Hematopoietic multipotent progenitor cell treated with erythropoietin and hydrocortisone succinate and interleukin-3 and kit ligand, for 15 days (in vitro differentiated cells): ENCODE results near the gene TEX11.
"Not testable (repeated sequence)": the region's sequence is repeated elsewhere in the genome, so short reads cannot be mapped to it uniquely, and the experiment has no call there.

Source experiments
- DNase-seq: peaks from one replicate; pipeline ENCODE4 v3.0.0-alpha.2; 2015; ENCODE audit warnings: low spot score

The TEX11 gene

DNA sequence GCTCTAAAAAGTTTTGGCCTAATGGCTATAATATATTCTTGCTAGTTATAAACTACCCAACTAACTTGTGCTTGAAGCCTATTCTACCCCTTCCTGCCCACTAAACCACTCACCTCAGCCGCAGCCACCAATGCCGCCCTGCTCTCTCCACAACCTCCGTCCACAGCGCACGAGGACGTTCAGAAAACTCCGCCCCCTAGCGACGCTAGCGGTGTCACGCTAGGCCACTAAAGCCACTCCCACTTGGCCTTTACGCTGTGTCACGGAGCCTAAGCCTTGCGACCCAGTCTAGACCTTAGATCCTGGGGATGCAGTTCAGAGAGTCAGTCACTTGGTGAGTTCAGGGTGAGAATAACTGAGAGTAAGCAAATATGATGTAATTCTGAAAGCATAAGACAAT, at the start of gene TEX11:
TEX11 (minus strand) TSS at position 171 of the 400 bp plus-strand sequence. CDS start 922 bp downstream, outside the sequence.
- no peak for DNase-seq

DNA sequence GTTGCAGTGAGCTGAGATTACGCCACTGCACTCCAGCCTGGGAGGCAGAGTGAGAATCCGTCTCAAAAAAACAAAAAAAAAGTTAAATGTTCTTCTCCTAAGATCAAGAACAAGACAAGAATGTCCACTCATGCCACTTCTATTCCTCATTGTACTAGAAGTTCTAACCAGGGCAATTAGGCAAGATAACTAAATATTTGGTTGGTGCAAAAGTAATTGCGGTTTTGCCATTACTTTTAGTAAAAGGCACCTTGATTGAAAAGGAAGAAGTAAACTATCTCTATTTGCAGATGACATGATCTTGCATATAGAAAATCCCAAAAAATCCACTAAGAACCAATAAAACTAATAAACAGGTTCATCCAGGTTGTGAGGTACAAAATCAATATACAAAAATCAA, 46.4 kb upstream of the TEX11 start:
- DNase-seq = no peak

- no peak for DNase-seq
These were observed 15.9 kb upstream of the TEX11 start for GRCh38 chrX:70924294-70924911.

DNA sequence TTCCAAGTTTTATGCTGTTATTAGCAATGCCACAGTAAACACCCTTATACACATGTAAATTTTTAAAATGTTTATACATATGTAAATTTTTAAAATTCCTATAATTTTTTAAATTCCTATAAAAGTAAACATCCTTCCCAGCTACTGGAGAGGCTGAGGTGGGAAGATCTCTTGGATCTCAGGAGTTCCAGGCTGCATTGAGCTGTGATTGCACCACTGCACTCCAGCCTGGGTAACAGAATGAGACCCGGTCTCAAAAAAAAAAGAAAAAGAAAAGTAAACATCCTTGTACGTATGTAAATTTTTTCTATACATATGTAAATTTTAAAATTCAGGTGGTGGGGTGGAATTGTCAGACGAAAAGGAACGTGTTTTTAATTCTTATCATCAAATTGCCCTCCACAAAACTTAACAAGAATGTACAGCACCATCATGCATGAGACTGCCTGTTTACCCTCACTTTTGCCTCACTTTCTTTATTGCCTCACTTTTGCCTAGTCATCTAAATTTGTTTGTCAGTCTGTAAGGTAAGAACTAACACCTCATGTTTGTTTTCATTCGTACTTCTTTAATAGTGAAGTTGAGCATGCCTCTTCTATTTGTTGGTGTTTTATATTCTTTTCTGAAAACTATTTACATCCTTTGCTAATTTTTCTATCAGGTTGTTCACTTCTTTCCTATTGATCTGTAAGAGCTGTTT, 14.4 kb upstream of the TEX11 start:
- DNase-seq = no peak

- no peak for DNase-seq
These were observed 13.3 kb upstream of the TEX11 start for GRCh38 chrX:70921709-70922352.

GRCh38 chrX:70916754-70917153, 8.2 kb upstream of the TEX11 start:
- no peak for DNase-seq

DNA sequence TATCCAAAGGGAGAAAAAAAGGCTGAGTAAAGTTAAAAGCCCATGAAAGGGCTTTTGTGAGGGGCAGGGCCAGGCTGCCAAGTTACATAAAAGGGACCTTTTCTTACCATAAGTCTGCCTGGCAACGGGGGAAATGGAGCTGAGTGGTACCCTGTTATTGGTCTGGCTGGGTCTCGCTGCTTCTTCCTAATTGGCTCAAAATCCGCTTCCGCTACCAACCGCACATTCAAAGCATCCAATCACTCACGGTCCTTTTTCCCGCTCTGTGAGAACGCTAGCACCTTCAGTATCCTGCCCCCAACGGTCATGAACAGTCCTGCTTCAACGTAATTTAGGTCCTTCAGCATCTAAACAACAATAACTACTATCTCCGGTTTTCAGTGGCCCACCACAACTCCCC, 611 bp downstream of the TEX11 start:
- DNase-seq = no peak

DNA sequence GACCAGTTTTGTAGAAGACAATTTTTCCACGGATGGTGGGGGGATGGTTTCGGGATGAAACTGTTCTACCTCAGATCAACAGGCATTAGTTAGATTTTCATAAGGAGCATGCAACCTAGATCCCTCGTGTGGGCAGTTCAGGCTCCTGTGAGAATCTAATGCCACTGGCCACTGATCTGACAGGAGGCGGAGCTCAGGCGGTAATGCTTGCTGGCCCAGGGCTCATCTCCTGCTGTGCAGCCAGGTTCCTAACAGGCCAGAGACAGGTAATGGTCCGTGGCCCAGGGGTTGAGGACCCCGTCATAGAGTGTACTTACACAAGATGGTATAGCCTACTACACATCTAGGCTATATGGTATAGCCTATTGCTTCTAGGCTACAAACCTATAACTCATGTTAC, 7.0 kb downstream of the TEX11 start:
- no peak for DNase-seq

DNA sequence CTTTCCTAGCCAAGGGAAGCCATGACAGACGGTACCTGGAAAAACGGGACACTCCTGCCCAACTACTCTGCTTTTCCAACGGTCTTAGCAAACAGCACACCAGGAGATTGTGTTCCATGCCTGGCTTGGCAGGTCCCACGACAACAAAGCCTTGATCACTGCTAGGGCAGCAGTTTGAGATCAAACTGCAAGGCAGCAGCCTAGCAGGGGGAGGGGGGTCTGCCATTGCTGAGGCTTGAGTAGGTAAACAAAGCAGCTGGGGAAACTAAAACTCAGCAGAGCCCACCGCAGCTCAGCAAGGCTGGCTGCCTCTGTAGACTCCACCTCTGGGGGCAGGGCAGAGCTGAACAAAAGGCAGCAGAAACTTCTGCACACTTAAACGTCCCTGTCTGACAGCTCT, 18.1 kb downstream of the TEX11 start:
- not testable (repeated sequence) for DNase-seq

DNA sequence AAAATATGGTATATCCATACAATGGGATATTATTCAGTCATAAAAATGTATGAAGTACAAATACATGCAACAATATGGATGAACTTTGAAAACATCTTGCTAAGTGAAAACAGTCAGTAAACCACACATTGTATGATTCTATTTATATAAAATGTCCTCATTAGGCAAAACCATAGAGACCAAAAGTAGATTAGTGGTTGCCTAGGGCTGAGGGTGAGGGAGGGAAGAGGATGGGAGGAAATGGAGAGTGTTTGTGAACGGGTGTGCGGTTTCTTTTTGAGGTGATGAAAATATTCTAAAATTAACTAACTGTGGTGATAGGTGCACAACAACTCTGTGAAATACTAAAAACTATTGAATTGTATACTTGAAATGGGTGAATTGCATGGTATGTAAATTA, 29.6 kb downstream of the TEX11 start:
- no peak for DNase-seq

- DNase-seq = no peak
These were observed 56.2 kb downstream of the TEX11 start for GRCh38 chrX:70852294-70852693.

GRCh38 chrX:70844081-70844480, 64.4 kb downstream of the TEX11 start:
- not testable (repeated sequence) for DNase-seq

- not testable (repeated sequence) for DNase-seq
These were observed 64.9 kb downstream of the TEX11 start for GRCh38 chrX:70843620-70844019.

DNA sequence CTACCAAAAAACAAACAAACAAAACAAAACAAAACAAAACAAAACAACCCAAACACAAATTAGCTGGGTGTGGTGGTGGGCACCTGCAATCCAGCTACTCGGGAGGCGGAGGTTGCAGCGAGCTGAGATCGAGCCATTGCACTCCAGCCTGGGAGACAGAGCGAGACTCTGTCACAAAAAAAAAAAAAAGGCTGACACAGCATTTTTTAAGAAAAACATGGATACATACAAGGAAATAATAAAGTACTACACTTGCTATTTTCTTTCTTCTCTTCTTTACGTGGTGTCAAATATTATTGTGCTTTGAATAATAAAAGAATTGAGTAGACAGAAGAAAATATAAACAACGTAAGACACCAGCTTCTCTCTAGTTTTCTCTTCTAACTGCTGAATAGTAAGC, 73.9 kb downstream of the TEX11 start:
- no peak for DNase-seq

- no peak for DNase-seq
These were observed 81.8 kb downstream of the TEX11 start for GRCh38 chrX:70826715-70827114.

- DNase-seq = no peak
These were observed 83.1 kb downstream of the TEX11 start for GRCh38 chrX:70825366-70825765.

DNA sequence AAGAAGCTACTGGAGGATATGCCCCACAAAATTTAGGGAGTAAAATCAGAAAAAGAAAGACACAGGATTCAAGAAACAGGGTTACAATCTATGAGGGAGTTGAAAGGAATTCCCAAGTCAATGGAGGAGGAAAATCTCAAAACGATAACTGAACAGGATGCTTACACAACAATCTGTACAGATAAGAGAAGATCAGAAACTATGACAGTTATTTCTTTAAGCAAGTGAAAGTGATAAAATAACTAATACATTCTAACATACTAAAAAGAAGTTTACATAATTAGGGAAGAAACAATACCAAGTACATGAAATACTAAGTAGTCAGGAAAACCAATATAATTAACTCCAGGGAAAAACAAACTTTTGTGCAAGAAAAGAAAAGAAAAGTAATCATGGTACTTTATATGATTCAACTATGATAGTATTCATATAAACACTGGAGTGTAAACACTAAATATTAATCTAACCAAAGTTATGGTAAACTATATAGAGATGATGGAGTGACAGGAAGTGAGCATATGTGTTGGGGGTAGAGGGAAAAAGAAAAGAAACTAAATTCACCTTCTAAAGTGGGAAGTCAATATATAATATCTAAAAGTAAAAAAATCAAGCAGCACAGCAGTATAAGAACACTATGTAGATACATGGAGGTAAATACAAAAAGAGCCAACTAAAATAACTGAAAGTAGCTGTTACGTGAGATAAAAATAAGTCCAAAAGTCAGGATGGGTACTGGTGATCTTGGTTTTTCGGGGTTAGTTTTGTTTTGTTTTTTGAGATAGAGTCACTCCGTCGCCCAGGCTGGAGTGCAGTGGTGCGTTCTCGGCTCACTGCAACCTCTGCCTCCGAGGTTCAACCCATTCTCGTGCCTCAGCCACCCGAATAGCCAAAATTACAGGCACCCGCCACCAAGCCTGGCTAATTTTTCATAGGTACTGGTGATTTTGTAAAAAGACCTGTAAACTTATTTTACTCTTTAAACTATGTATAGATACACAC, 99.3 kb downstream of the TEX11 start:
- DNase-seq = no peak

- no peak for DNase-seq
These were observed 102.4 kb downstream of the TEX11 start for GRCh38 chrX:70806081-70806480.

GRCh38 chrX:70796742-70797141, 111.8 kb downstream of the TEX11 start:
- DNase-seq = not testable (repeated sequence)

GRCh38 chrX:70774223-70774622, 134.3 kb downstream of the TEX11 start:
- DNase-seq = no peak

- DNase-seq = peak; percentile 16
These were observed 138.8 kb downstream of the TEX11 start for GRCh38 chrX:70769659-70770227.

DNA sequence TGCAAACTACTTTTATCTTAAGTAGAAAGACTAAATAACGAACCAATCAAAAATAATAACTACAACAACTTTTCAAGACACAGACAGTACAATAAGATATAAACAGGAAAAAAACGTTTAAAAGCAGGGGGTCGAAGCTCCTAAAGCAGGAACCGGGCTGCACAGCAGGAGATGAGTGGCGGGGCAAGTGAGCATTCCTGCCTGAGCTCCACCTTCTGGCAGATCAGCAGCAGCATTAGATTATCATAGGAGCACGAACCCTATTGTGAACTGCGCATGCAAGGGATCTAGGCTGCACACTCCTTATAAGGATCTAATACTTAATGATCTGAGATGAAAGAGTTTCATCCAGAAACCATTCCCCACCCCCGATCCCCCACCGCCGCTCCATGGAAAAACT, 146.2 kb downstream of the TEX11 start:
- DNase-seq = no peak
